ENCODE measurements around the gene ROCK1.
A peak's percentile ranks its signal among the peaks of the same experiment; 100 is the strongest.
"Not testable (repeated sequence)": the region's sequence is repeated elsewhere in the genome, so short reads cannot be mapped to it uniquely, and the experiment has no call there.

ROCK1 gene

DNA sequence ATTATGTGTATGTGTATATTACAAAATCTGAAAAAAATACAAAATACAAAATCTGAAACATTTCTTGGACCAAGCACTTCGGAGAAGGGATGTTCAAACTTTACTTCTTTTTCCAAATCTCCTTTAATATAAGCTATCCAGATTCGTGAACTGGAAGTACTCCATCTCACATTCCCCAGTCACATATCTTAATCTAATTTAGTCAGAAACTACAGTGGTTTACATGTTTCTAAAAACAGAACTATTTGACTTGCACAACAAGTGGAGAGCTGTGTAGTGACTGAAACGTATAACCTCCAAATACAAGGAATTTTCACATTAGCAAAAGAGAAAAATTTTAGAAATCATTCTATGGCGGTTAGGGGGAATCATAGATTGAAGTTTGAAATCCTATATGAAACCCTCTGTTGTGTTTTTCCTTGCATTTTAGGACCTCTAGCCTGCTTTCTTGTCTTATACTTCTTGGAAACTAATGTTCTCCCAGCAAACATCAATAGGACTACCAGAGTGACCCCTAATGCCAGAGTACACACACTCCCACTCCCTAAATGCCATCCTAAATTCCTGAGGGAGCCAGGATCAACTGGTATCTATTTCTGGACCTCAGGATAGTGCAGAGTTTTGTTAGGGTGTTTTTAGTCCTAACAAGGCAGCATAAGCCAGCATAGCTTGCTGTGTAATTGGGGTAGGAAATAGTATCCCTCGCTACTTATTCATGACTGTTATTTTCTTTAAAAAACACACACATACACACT, 30.2 kb upstream of the ROCK1 start:
- no peaks in the 10 kb centered on the region for H3K27me3 ChIP-seq (ENCODE audit: insufficient read depth, poor library complexity, severe bottlenecking)
- no peaks in the 10 kb centered on the region for H3K36me3 ChIP-seq (ENCODE audit: low read depth)
- H3K9me3 ChIP-seq (ENCODE audit: severe bottlenecking), result no peaks in the 10 kb centered on the region
- DNase-seq (ENCODE audit: low spot score) (no peak), ATAC-seq (ENCODE audit: low read depth) (no peak)
- H3K27ac ChIP-seq (ENCODE audit: poor library complexity, severe bottlenecking), result no peak overlapping the region
- peaks cover 3% of the 10 kb centered on the region for H3K4me1 ChIP-seq (ENCODE audit: insufficient read depth, poor library complexity, severe bottlenecking)
- no peak for TF ChIP-seq CTCF (IDR thresholded peaks at IDR 0.05; ENCODE audit: poor library complexity, severe bottlenecking)
- H3K4me3 ChIP-seq (ENCODE audit: severe bottlenecking), result no peak overlapping the region

- DNase-seq (ENCODE audit: low spot score); H3K9me3 ChIP-seq (ENCODE audit: severe bottlenecking); H3K27ac ChIP-seq (ENCODE audit: poor library complexity, severe bottlenecking): not testable (repeated sequence)
Measured at GRCh38 chr18:21137719-21138488, 26.3 kb upstream of the ROCK1 start.

DNA sequence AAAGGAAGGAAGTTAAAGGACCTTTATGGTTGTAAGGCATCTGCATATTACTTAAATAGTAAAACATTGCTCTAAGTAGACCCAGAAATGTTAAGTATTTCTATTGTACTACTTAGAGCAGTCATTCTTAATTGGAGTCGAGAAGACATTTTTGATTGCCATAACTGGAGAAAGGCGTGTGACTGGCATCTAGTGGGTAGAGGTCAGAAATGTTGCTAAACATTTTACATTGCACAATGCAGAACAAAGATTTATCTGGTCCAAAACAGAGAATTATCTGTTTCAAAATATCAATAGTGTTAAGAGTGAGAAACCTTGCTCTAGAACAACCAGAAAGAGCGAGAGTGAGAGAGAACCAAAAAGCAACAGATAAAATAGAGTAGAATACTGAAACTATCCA, 23.3 kb upstream of the ROCK1 start:
- TF ChIP-seq CTCF (IDR thresholded peaks at IDR 0.05; ENCODE audit: poor library complexity, severe bottlenecking), result peak; percentile 58
- H3K4me1 ChIP-seq (ENCODE audit: insufficient read depth, poor library complexity, severe bottlenecking), result no peaks in the 10 kb centered on the region
- no peaks in the 10 kb centered on the region for H3K9me3 ChIP-seq (ENCODE audit: severe bottlenecking)
- no peak overlapping the region for H3K4me3 ChIP-seq (ENCODE audit: severe bottlenecking)
- DNase-seq (ENCODE audit: low spot score) (no peak), ATAC-seq (ENCODE audit: low read depth) (no peak)
- no peak overlapping the region for H3K27ac ChIP-seq (ENCODE audit: poor library complexity, severe bottlenecking)
- H3K36me3 ChIP-seq (ENCODE audit: low read depth), result no peaks in the 10 kb centered on the region
- no peaks in the 10 kb centered on the region for H3K27me3 ChIP-seq (ENCODE audit: insufficient read depth, poor library complexity, severe bottlenecking)

More at GRCh38 chr18:21137719-21138488, 26.3 kb upstream of the ROCK1 start:
- H3K4me1 ChIP-seq (ENCODE audit: insufficient read depth, poor library complexity, severe bottlenecking); H3K36me3 ChIP-seq (ENCODE audit: low read depth); H3K4me3 ChIP-seq (ENCODE audit: severe bottlenecking); H3K27me3 ChIP-seq (ENCODE audit: insufficient read depth, poor library complexity, severe bottlenecking); ATAC-seq (ENCODE audit: low read depth): not testable (repeated sequence)

GRCh38 chr18:21132398-21132918, 20.8 kb upstream of the ROCK1 start:
- no peaks in the 10 kb centered on the region for H3K4me1 ChIP-seq (ENCODE audit: insufficient read depth, poor library complexity, severe bottlenecking)
- DNase-seq (ENCODE audit: low spot score), result no peak
- no peak overlapping the region for H3K4me3 ChIP-seq (ENCODE audit: severe bottlenecking)
- no peaks in the 10 kb centered on the region for H3K36me3 ChIP-seq (ENCODE audit: low read depth)
- ATAC-seq (ENCODE audit: low read depth), result no peak
- no peaks in the 10 kb centered on the region for H3K27me3 ChIP-seq (ENCODE audit: insufficient read depth, poor library complexity, severe bottlenecking)
- no peaks in the 10 kb centered on the region for H3K9me3 ChIP-seq (ENCODE audit: severe bottlenecking)
- no peak for TF ChIP-seq CTCF (IDR thresholded peaks at IDR 0.05; ENCODE audit: poor library complexity, severe bottlenecking)
- H3K27ac ChIP-seq (ENCODE audit: poor library complexity, severe bottlenecking), result no peak overlapping the region

DNA sequence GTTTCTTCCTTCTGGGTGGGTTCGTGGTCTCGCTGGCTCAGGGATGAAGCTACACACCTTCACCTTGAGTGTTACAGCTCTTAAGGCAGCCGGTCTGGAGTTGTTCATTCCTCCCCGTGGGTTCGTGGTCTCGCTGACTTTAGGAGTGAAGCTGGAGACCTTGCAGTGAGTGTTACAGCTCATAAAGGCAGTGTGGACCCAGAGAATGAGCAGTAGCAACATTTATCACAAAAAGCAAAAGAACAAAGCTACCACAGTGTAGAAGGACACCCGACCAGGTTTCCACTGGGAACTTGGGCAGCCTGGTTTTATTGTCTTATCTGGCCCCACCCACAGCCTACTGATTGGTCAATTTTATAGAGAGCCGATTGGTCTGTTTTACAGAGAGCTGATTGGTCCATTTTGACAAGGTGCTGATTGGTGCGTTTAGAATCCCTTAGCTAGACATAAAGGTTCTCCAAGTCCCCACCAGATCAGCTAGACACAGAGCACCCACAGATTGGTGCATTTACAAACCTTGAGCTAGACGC, 20.1 kb upstream of the ROCK1 start:
- Histone ChIP-seq H3K27ac (ENCODE audit: poor library complexity, severe bottlenecking) (no peak overlapping the region), H3K27me3 (ENCODE audit: insufficient read depth, poor library complexity, severe bottlenecking) (no peaks in the 10 kb centered on the region), H3K4me1 (ENCODE audit: insufficient read depth, poor library complexity, severe bottlenecking) (no peaks in the 10 kb centered on the region), H3K36me3 (ENCODE audit: low read depth) (no peaks in the 10 kb centered on the region), H3K9me3 (ENCODE audit: severe bottlenecking) (no peaks in the 10 kb centered on the region), H3K4me3 (ENCODE audit: severe bottlenecking) (no peak overlapping the region)
- TF ChIP-seq CTCF (IDR thresholded peaks at IDR 0.05; ENCODE audit: poor library complexity, severe bottlenecking), result no peak
- ATAC-seq (ENCODE audit: low read depth) (no peak), DNase-seq (ENCODE audit: low spot score) (no peak)

All from RWPE2 (cell line).